ENCODE measurements around the gene DNAH3. TPM values are rescaled to one million over a fixed set of nuclear protein-coding genes. Genes with fewer than 3 reads are reported as not detected.
"Not testable (repeated sequence)": the region's sequence is repeated elsewhere in the genome, so short reads cannot be mapped to it uniquely, and the experiment has no call there.

DNAH3 gene
- total RNA-seq, 2 donors from 2014 or later, result 0.21 TPM; not detected in 1

GRCh38 chr16:21088646-21089538 lies 61.8 kb downstream of the DNAH3 start:
- DNase-seq, result no peak
- no peak for ATAC-seq
- intact Hi-C loops (cut with DNase I), result loop anchor here in 1 of 2 donors (5.0 kb wide), 1 partner anchor 242 kb away; no protein-coding TSS in a partner anchor

GRCh38 chr16:21088143-21088542 lies 62.5 kb downstream of the DNAH3 start:
- intact Hi-C loops (cut with DNase I), result loop anchor here in 1 of 2 donors (5.0 kb wide), 1 partner anchor 241 kb away; no protein-coding TSS in a partner anchor
- no peak for DNase-seq
- no peak for ATAC-seq

GRCh38 chr16:21084631-21085225 lies 65.9 kb downstream of the DNAH3 start:
- no peak for ATAC-seq
- DNase-seq, result no peak
- intact Hi-C loops (cut with DNase I), result loop anchor here (5.0 kb wide), 2 partner anchors 237 to 287 kb away; no protein-coding TSS in a partner anchor

GRCh38 chr16:21083729-21084268 lies 66.8 kb downstream of the DNAH3 start:
- ATAC-seq, result peak; percentile 93 to 94
- intact Hi-C loops (cut with DNase I), result loop anchor here in 1 of 2 donors (1.0 to 5.0 kb wide), 2 partner anchors 233 to 286 kb away; no protein-coding TSS in a partner anchor
- DNase-seq, result peak; percentile 77

- DNase-seq (no peak), ATAC-seq (no peak)
- intact Hi-C loops (cut with DNase I), result loop anchor here in 1 of 2 donors (5.0 kb wide), 1 partner anchor 284 kb away; no protein-coding TSS in a partner anchor
These were observed 69.3 kb downstream of the DNAH3 start for GRCh38 chr16:21081329-21081728.

- no peak for ATAC-seq
These were observed 72.1 kb downstream of the DNAH3 start for GRCh38 chr16:21078563-21078962.

GRCh38 chr16:21076186-21076883 lies 74.3 kb downstream of the DNAH3 start:
- intact Hi-C loops (cut with DNase I), result no loop called here
- ATAC-seq (no peak), DNase-seq (no peak)

More at GRCh38 chr16:21078563-21078962, 72.1 kb downstream of the DNAH3 start:
- intact Hi-C loops (cut with DNase I), result no loop called here
- DNase-seq, result no peak

GRCh38 chr16:21075252-21075651 lies 75.4 kb downstream of the DNAH3 start:
- DNase-seq (no peak), ATAC-seq (peak in 1 of 2 donors; percentile 59)
- intact Hi-C loops (cut with DNase I), result no loop called here

- ATAC-seq, result no peak
- DNase-seq, result no peak
- intact Hi-C loops (cut with DNase I), result no loop called here
These were observed 77.7 kb downstream of the DNAH3 start for GRCh38 chr16:21072976-21073375.

- ATAC-seq (no peak), DNase-seq (no peak)
- intact Hi-C loops (cut with DNase I), result no loop called here
These were observed 78.9 kb downstream of the DNAH3 start for GRCh38 chr16:21071741-21072140.

- intact Hi-C loops (cut with DNase I), result no loop called here
- DNase-seq (no peak), ATAC-seq (no peak)
These were observed 80.1 kb downstream of the DNAH3 start for GRCh38 chr16:21070564-21070963.

GRCh38 chr16:21069986-21070385 lies 80.7 kb downstream of the DNAH3 start:
- ATAC-seq (no peak), DNase-seq (no peak)
- intact Hi-C loops (cut with DNase I), result no loop called here

GRCh38 chr16:21064203-21064602 lies 86.4 kb downstream of the DNAH3 start:
- no peak for DNase-seq
- intact Hi-C loops (cut with DNase I), result no loop called here
- ATAC-seq, result no peak

- intact Hi-C loops (cut with DNase I); ATAC-seq; DNase-seq: not testable (repeated sequence)
These were observed 87.3 kb downstream of the DNAH3 start for GRCh38 chr16:21063314-21063713.

- ATAC-seq (no peak), DNase-seq (no peak)
- intact Hi-C loops (cut with DNase I), result no loop called here
These were observed 90.6 kb downstream of the DNAH3 start for GRCh38 chr16:21060027-21060510.

- ATAC-seq, result no peak
- DNase-seq, result no peak
- intact Hi-C loops (cut with DNase I), result no loop called here
These were observed 92.8 kb downstream of the DNAH3 start for GRCh38 chr16:21057875-21058274.

GRCh38 chr16:21056396-21056795 lies 94.2 kb downstream of the DNAH3 start:
- intact Hi-C loops (cut with DNase I), result no loop called here
- DNase-seq, result no peak
- no peak for ATAC-seq

GRCh38 chr16:21055738-21056137 lies 94.9 kb downstream of the DNAH3 start:
- not testable (repeated sequence) for DNase-seq, ATAC-seq

GRCh38 chr16:21053590-21053989 lies 97.1 kb downstream of the DNAH3 start:
- DNase-seq, result no peak
- intact Hi-C loops (cut with DNase I), result no loop called here
- no peak for ATAC-seq

More at GRCh38 chr16:21055738-21056137, 94.9 kb downstream of the DNAH3 start:
- intact Hi-C loops (cut with DNase I), result not testable (repeated sequence)

Data from left cardiac atrium (tissue), 4 donors.